Measurements from ENCODE around the gene PPARA. TPM values are rescaled to one million over a fixed set of nuclear protein-coding genes. Genes with fewer than 3 reads are reported as not detected.
A peak's percentile ranks its signal among the peaks of the same experiment; 100 is the strongest.

The PPARA gene
- total and polyA plus RNA-seq, 2 donors (not counting 1 experiment from before 2014, with no cell fraction given), result 4.1 to 29.8 TPM

GRCh38 chr22:46287873-46288751 is 137.8 kb downstream of the PPARA start:
- DNase-seq, result peak; percentile 50
- H2AFZ ChIP-seq (ENCODE audit: insufficient read depth, low read depth, low read length, poor library complexity, severe bottlenecking), result peak overlapping the region; percentile 58
- H3K27ac ChIP-seq (ENCODE audit: low read length in 2 of 2), result peak overlapping the region; percentile 33 to 70
- H3K4me1 Mint-ChIP-seq, result peaks cover 48% of the 10 kb centered on the region
- H3K79me2 ChIP-seq (ENCODE audit: control insufficient read depth, insufficient read depth, low read length), result no peaks in the 10 kb centered on the region
- peaks cover 35 to 50% of the 10 kb centered on the region in 2 donors for H3K4me1 ChIP-seq (ENCODE audit: control insufficient read depth in 2 of 2, insufficient read depth in 2 of 2, low read length in 2 of 2)
- ChIA-PET CTCF (interaction anchor here (1.7 kb wide), 1 partner anchor 282 kb away, joined by 5 read pairs; no protein-coding TSS in a partner anchor), POLR2A (interaction anchor here (1.2 kb wide), 1 partner anchor 8 kb away, joined by 4 read pairs; the partner anchor contains the start of gene GTSE1)
- peak overlapping the region; percentile 58 for H3K9ac ChIP-seq (ENCODE audit: low read length)
- H3K4me3 Mint-ChIP-seq, result peak overlapping the region; percentile 81
- intact Hi-C loops (cut with micrococcal nuclease), result loop anchor here (2.0 kb wide), 1 partner anchor 37 kb away; the partner anchor contains the start of gene CDPF1
- no peaks in the 10 kb centered on the region for H4K20me1 ChIP-seq (ENCODE audit: control insufficient read depth, insufficient read depth, low read length, poor library complexity, severe bottlenecking)
- H3K4me3 ChIP-seq (ENCODE audit: control extremely low read depth in 1 of 5, extremely low read depth in 1 of 5, insufficient read depth in 1 of 5, low read depth in 2 of 5, low read length in 4 of 5), result peak overlapping the region in 4 of 5 experiments; percentile 27 to 53 (median 38)
- no peaks in the 10 kb centered on the region for H3K9me3 Mint-ChIP-seq (ENCODE audit: insufficient read depth)
- peaks cover 0 to 6% of the 10 kb centered on the region in 2 experiments for H3K36me3 ChIP-seq (replicated peaks in 1 of 2; ENCODE audit: control extremely low read depth in 1 of 2, control insufficient read depth in 1 of 2, extremely low read depth in 1 of 2, insufficient read depth in 2 of 2, low read length in 1 of 2)
- TF ChIP-seq CTCF (IDR thresholded peaks at IDR 0.05) (no peak), EZH2 (IDR thresholded peaks at IDR 0.05; ENCODE audit: borderline replicate concordance, insufficient read depth, low read depth, low read length, poor library complexity, severe bottlenecking) (no peak)
- H3K4me2 ChIP-seq (replicated peaks; ENCODE audit: low read depth, low read length, poor library complexity, severe bottlenecking), result peak overlapping the region; percentile 75
- 18% methylated on average over 23 of the region's 24 CpGs for WGBS (ENCODE audit: insufficient coverage)
- ATAC-seq (ENCODE audit: low read depth), result peak; percentile 72
- no peaks in the 10 kb centered on the region for H3K27me3 ChIP-seq (replicated peaks in 1 of 4; ENCODE audit: control extremely low read depth in 1 of 4, control insufficient read depth in 3 of 4, insufficient read depth in 4 of 4, low read length in 3 of 4)
- H3K27me3 Mint-ChIP-seq, result no peaks in the 10 kb centered on the region
- H3K27ac Mint-ChIP-seq, result peak overlapping the region; percentile 88
- H3K9me3 ChIP-seq (ENCODE audit: control extremely low read depth in 1 of 3, control insufficient read depth in 2 of 3, insufficient read depth in 1 of 3, low read length in 2 of 3), result peaks cover 0 to 19% (median 0%) of the 10 kb centered on the region in 3 donors

- Mint-ChIP-seq H3K27ac (no peak overlapping the region), H3K9me3 (ENCODE audit: insufficient read depth) (no peaks in the 10 kb centered on the region), H3K4me1 (peaks cover 54% of the 10 kb centered on the region), H3K27me3 (no peaks in the 10 kb centered on the region), H3K4me3 (no peak overlapping the region)
- H3K9ac ChIP-seq (ENCODE audit: low read length), result no peak overlapping the region
- DNase-seq (no peak), ATAC-seq (ENCODE audit: low read depth) (no peak)
- H3K27ac ChIP-seq (ENCODE audit: low read length in 2 of 2), result peak overlapping the region in 1 of 2 donors; percentile 27
- peaks cover 0 to 6% of the 10 kb centered on the region in 2 experiments for H3K36me3 ChIP-seq (replicated peaks in 1 of 2; ENCODE audit: control extremely low read depth in 1 of 2, control insufficient read depth in 1 of 2, extremely low read depth in 1 of 2, insufficient read depth in 2 of 2, low read length in 1 of 2)
- H3K4me1 ChIP-seq (ENCODE audit: control insufficient read depth in 2 of 2, insufficient read depth in 2 of 2, low read length in 2 of 2), result peaks cover 41 to 58% of the 10 kb centered on the region in 2 donors
- H3K4me3 ChIP-seq (ENCODE audit: control extremely low read depth in 1 of 5, extremely low read depth in 1 of 5, insufficient read depth in 1 of 5, low read depth in 2 of 5, low read length in 4 of 5), result no peak overlapping the region
- H2AFZ ChIP-seq (ENCODE audit: insufficient read depth, low read depth, low read length, poor library complexity, severe bottlenecking), result no peak overlapping the region
- 82% methylated on average over 7 of the region's 7 CpGs for WGBS (ENCODE audit: insufficient coverage)
- TF ChIP-seq EZH2 (IDR thresholded peaks at IDR 0.05; ENCODE audit: borderline replicate concordance, insufficient read depth, low read depth, low read length, poor library complexity, severe bottlenecking) (no peak), CTCF (IDR thresholded peaks at IDR 0.05) (no peak)
- H3K27me3 ChIP-seq (replicated peaks in 1 of 4; ENCODE audit: control extremely low read depth in 1 of 4, control insufficient read depth in 3 of 4, insufficient read depth in 4 of 4, low read length in 3 of 4), result no peaks in the 10 kb centered on the region
- intact Hi-C loops (cut with micrococcal nuclease), result loop anchor here (2.0 kb wide), 1 partner anchor 38 kb away; the partner anchor contains the start of gene CDPF1
- peak overlapping the region; percentile 75 for H3K4me2 ChIP-seq (replicated peaks; ENCODE audit: low read depth, low read length, poor library complexity, severe bottlenecking)
- POLR2A ChIA-PET, result no interaction called here
- H4K20me1 ChIP-seq (ENCODE audit: control insufficient read depth, insufficient read depth, low read length, poor library complexity, severe bottlenecking), result no peaks in the 10 kb centered on the region
- H3K79me2 ChIP-seq (ENCODE audit: control insufficient read depth, insufficient read depth, low read length), result no peaks in the 10 kb centered on the region
- peaks cover 0 to 19% (median 0%) of the 10 kb centered on the region in 3 donors for H3K9me3 ChIP-seq (ENCODE audit: control extremely low read depth in 1 of 3, control insufficient read depth in 2 of 3, insufficient read depth in 1 of 3, low read length in 2 of 3)
- CTCF ChIA-PET, result no interaction called here
These were observed 138.5 kb downstream of the PPARA start for GRCh38 chr22:46288846-46289243.

Data from B cell (primary cell).